Skeletal muscle cell (primary cell): ENCODE measurements around the gene PVRIG.
"Not testable (repeated sequence)": the region's sequence is repeated elsewhere in the genome, so short reads cannot be mapped to it uniquely, and the experiment has no call there.

ENCODE experiments used
- DNase-seq: peaks from one replicate; pipeline ENCODE4 v3.0.0-alpha.2; 2010; ENCODE audit warnings: low read depth
- H3K4me3 ChIP-seq: 2 replicates; pipeline ENCODE4 v1.5.1; 2011; ENCODE audit warnings: low read depth, mild to moderate bottlenecking, control low read depth, low read length, moderate library complexity

Gene PVRIG

DNA sequence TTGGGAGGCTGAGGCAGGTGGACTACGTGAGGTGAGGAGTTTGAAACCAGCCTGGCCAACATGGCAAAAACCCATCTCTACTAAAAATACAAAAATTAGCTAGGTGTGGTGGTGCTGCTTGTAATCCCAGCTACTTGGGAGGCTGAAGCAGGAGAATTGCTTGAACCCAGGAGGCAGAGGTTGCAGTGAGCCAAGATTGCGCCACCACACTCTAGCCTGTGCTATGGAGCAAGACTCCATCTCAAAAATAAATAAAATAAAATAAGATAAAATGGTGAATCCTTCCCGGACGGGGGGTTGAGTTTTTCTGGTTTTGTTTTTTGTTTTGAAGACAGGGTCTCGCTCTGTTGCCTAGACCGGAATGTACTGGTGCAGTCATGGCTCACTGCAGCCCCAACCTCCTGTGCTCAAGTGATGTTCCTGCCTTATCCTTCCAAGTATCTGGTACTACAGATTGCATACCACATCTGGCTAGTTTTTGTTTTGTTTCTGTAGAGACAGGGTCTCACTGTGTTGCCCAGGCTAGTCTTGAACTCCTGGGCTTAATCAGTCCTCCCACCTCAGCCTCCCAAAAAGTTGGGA, 27.4 kb upstream of the PVRIG start:
- not testable (repeated sequence) for DNase-seq, H3K4me3 ChIP-seq

DNA sequence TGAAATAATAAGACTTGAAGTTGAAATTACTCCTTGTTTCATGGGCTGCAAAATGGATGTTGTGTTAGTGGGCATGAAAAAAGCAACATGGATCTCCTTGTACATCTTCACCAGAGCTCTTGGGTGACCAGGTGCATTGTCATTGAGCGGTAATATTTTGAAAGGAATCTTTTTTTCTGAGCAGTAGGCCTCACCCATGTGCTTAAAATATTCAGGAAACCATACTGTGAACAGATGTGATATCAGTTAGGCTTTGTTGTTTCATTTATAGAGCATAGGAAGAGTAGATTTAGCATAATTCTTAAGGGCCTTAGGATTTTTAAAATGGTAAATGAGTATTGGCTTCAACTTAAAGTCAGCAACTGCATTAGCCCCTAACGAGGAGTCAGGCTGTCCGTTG, 26.8 kb upstream of the PVRIG start:
- DNase-seq, result no peak
- no peak overlapping the region for H3K4me3 ChIP-seq

DNA sequence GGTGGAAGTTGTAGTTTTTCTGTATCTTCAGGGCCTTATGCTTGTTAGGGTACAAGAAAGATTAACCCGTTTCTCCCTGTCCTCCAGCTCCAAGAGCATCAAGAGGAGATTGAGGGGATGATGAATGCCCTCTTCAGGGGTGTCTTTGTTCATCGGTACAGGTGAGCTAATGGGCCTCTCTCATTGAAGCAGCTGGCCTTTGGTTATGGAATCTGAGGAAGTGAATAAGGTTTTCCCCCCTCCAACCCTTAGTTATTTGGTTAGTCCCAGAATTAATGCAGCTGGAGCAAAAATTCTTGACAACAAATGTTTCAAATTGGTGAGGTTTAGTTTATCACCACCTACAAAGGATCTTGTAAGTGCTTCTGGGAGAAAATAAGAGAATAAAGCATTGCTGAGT, 24.5 kb upstream of the PVRIG start:
- H3K4me3 ChIP-seq, result no peak overlapping the region
- no peak for DNase-seq

GRCh38 chr7:100195901-100196322, 23.8 kb upstream of the PVRIG start:
- DNase-seq, H3K4me3 ChIP-seq: not testable (repeated sequence)

DNA sequence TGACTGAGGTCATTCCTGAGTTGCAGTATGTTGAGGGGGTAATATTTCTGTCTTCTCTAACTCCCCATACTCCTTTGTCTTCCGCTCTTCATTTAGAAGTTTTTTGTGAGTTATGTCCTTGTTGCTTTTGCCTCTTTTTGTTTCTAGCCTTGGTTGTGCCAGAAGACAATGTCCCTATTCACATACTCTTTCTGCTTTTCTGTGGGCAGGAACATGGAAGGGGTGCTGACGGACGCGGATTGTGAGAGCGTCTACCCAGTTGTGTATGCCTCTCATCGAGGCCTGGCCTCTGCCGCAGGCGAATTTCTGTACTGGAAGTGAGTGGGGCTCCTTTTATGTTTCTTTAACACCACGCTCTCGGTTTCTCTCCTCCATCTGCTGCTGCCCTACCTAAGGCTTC, 21.5 kb upstream of the PVRIG start:
- no peak overlapping the region for H3K4me3 ChIP-seq
- DNase-seq, result no peak

- DNase-seq, result no peak
- H3K4me3 ChIP-seq, result no peak overlapping the region
These were observed 19.1 kb upstream of the PVRIG start for GRCh38 chr7:100200693-100201092.

- no peak overlapping the region for H3K4me3 ChIP-seq
- DNase-seq, result no peak
These were observed 15.3 kb upstream of the PVRIG start for GRCh38 chr7:100204454-100204853.

GRCh38 chr7:100208911-100209408, 10.8 kb upstream of the PVRIG start:
- no peak for DNase-seq
- no peak overlapping the region for H3K4me3 ChIP-seq

DNA sequence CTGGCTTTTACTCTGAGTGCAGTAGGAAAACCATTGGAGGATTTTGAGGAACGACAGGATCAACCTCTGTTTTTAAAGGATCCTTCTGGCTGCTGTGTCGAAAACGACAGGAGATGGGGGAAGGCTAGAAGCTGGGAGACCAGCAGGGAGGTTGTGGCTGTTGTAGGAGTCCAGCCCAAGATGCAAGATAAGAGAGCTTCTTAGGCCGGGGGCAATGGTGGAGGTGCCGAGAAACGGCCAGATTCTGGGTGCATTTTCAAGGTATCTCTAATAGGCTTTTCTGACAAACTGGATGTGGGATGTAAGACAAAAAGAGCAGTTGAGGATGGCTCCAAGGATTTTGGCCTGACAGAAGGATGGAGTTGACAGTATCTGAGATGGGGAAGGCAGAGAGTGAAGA, 10.3 kb upstream of the PVRIG start:
- DNase-seq, result no peak
- H3K4me3 ChIP-seq, result no peak overlapping the region

DNA sequence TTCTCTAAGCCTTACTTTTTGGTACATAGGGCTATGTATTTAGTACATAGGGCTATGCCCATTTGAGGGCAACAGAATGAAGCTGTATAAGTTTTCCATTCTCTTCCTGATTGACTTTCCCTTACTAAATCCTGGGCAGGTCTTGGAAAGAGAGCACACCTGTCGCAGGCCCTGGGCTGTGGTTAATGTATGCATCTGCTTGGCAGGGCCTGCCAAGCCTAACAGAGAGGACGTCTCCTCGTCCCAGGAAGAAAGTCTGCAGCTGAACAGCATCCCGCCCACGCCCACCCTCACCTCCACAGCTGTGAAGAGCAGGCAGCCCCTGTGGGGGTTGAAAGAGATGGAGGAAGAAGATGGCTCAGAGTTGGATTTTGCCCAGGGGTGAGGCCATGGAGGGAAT, 8.9 kb upstream of the PVRIG start:
- no peak for DNase-seq
- no peak overlapping the region for H3K4me3 ChIP-seq

GRCh38 chr7:100211342-100211780, 8.4 kb upstream of the PVRIG start:
- DNase-seq, result no peak
- no peak overlapping the region for H3K4me3 ChIP-seq

GRCh38 chr7:100212631-100213286, 7.0 kb upstream of the PVRIG start:
- H3K4me3 ChIP-seq, result no peak overlapping the region
- no peak for DNase-seq

DNA sequence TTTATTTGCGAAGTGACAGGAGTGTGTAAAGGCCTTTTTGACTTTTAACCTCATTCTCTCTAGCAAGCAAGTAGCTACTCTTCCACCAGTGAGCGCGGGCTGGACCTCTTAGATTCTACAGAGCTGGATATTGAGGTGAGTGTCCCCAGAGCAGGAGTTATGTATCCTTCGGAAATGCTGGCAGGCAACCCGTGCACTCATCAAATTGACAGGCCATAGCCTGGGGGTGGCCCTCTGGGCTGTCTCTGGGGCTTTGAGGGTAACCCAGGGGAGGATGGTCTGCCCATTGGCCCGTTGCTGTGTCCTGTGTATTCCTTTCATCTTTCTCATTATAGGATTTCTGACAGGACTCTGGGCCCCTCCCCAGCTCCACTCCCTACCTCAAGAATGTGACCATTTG, 6.1 kb upstream of the PVRIG start:
- DNase-seq, result no peak
- no peak overlapping the region for H3K4me3 ChIP-seq

- not testable (repeated sequence) for DNase-seq, H3K4me3 ChIP-seq
These were observed 5.4 kb upstream of the PVRIG start for GRCh38 chr7:100214356-100214755.

GRCh38 chr7:100215895-100216294, 3.9 kb upstream of the PVRIG start:
- no peak for DNase-seq
- H3K4me3 ChIP-seq, result no peak overlapping the region

DNA sequence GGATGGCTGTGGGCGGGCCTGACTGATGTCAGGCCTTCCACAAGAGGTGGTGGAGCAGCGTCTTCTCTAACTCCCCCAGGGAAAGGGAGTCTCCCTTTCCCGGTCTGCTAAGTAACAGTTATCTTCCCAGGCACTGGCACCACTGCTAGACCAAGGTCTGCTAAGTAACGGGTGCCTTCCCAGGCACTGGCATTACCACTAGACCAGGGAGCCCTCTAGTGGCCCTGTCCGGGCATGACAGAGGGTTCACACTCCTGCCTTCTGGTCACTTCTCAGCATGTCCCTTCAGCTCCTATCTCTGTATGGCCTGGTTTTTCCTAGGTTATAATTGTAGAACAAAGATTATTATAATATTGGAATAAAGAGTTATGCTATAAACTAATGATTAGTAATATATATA, 1.8 kb upstream of the PVRIG start:
- not testable (repeated sequence) for DNase-seq, H3K4me3 ChIP-seq

DNA sequence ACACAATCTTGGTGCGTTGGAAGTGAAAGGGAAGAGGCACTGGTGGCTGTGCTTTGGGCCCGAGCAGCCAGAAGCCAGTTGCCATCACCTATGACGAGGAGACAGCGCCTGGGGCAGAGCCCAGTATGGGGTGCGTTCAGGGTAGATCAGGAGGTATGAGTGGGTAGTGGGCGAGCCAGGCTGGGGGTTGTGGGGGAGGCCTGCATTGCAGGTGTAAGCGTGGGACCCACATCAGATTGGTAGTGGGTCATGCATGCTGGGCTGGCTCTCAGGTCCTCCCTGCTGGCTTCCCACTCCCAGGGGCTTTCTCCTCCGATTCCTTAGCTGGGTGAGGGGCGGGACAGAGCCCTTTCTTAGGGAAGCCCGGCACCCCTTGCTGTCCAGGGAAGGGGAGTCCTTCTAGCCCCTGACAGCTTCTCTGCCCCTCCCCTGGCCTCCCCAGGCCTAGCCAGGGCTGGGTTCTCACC, 445 bp upstream of the PVRIG start:
- DNase-seq, result no peak
- H3K4me3 ChIP-seq, result no peak overlapping the region

DNA sequence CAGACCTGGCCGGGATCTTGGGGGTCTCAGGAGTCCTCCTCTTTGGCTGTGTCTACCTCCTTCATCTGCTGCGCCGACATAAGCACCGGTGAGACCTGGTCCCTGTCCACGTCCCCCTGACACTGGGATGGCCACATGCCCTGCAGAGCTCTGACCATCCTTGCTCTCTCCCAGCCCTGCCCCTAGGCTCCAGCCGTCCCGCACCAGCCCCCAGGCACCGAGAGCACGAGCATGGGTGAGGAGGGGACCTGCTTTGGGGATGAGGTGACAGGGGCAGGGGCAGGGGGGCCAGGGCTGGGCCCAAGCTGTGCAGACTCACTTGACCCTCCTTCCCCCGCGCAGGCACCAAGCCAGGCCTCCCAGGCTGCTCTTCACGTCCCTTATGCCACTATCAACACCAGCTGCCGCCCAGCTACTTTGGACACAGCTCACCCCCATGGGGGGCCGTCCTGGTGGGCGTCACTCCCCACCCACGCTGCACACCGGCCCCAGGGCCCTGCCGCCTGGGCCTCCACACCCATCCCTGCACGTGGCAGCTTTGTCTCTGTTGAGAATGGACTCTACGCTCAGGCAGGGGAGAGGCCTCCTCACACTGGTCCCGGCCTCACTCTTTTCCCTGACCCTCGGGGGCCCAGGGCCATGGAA, 959 bp downstream of the PVRIG start:
- DNase-seq, result no peak
- H3K4me3 ChIP-seq, result no peak overlapping the region

GRCh38 chr7:100221231-100221718, 1.5 kb downstream of the PVRIG start:
- no peak for DNase-seq
- no peak overlapping the region for H3K4me3 ChIP-seq

GRCh38 chr7:100221767-100222444, 2.2 kb downstream of the PVRIG start:
- H3K4me3 ChIP-seq, result no peak overlapping the region
- DNase-seq, result no peak
